ENCODE results near the gene WIPI1.

Gene WIPI1

GRCh38 chr17:68429881-68430280, 27.4 kb downstream of the WIPI1 start:
- H3K4me3 ChIP-seq (ENCODE audit: low read depth, low read length): no peak overlapping the region
- TF ChIP-seq CTCF (IDR thresholded peaks at IDR 0.05; ENCODE audit: low read depth, low read length) (no peak), MYC (IDR thresholded peaks at IDR 0.05; ENCODE audit: low read depth, low read length) (no peak), MAX (IDR thresholded peaks at IDR 0.05; ENCODE audit: low read depth, low read length) (no peak), POLR2A (IDR thresholded peaks at IDR 0.05; ENCODE audit: extremely low read depth, insufficient read length) (no peak)
- no peak for DNase-seq (ENCODE audit: low read depth)

- DNase-seq (ENCODE audit: low read depth): no peak
- no peak overlapping the region for H3K4me3 ChIP-seq (ENCODE audit: low read depth, low read length)
- no peak for TF ChIP-seq CTCF (IDR thresholded peaks at IDR 0.05; ENCODE audit: low read depth, low read length)
- no peak for TF ChIP-seq MAX (IDR thresholded peaks at IDR 0.05; ENCODE audit: low read depth, low read length)
- no peak for TF ChIP-seq POLR2A (IDR thresholded peaks at IDR 0.05; ENCODE audit: extremely low read depth, insufficient read length)
- no peak for TF ChIP-seq MYC (IDR thresholded peaks at IDR 0.05; ENCODE audit: low read depth, low read length)
Observed at GRCh38 chr17:68428498-68429172, 28.7 kb downstream of the WIPI1 start.

- H3K4me3 ChIP-seq (ENCODE audit: low read depth, low read length): no peak overlapping the region
- DNase-seq (ENCODE audit: low read depth): no peak
- TF ChIP-seq MAX (IDR thresholded peaks at IDR 0.05; ENCODE audit: low read depth, low read length) (no peak), MYC (IDR thresholded peaks at IDR 0.05; ENCODE audit: low read depth, low read length) (no peak), CTCF (IDR thresholded peaks at IDR 0.05; ENCODE audit: low read depth, low read length) (no peak), POLR2A (IDR thresholded peaks at IDR 0.05; ENCODE audit: extremely low read depth, insufficient read length) (no peak)
Observed at GRCh38 chr17:68427575-68427974, 29.7 kb downstream of the WIPI1 start.

- H3K4me3 ChIP-seq (ENCODE audit: low read depth, low read length): no peak overlapping the region
- no peak for TF ChIP-seq CTCF (IDR thresholded peaks at IDR 0.05; ENCODE audit: low read depth, low read length)
- no peak for DNase-seq (ENCODE audit: low read depth)
Observed at GRCh38 chr17:68425979-68426378, 31.3 kb downstream of the WIPI1 start.

- no peak for DNase-seq (ENCODE audit: low read depth)
- no peak overlapping the region for H3K4me3 ChIP-seq (ENCODE audit: low read depth, low read length)
- TF ChIP-seq CTCF (IDR thresholded peaks at IDR 0.05; ENCODE audit: low read depth, low read length): no peak
- no peak for TF ChIP-seq MYC (IDR thresholded peaks at IDR 0.05; ENCODE audit: low read depth, low read length)
- TF ChIP-seq POLR2A (IDR thresholded peaks at IDR 0.05; ENCODE audit: extremely low read depth, insufficient read length): no peak
- no peak for TF ChIP-seq MAX (IDR thresholded peaks at IDR 0.05; ENCODE audit: low read depth, low read length)
Observed at GRCh38 chr17:68424861-68425260, 32.4 kb downstream of the WIPI1 start.

- no peak overlapping the region for H3K4me3 ChIP-seq (ENCODE audit: low read depth, low read length)
- TF ChIP-seq MAX (IDR thresholded peaks at IDR 0.05; ENCODE audit: low read depth, low read length): no peak
- no peak for TF ChIP-seq POLR2A (IDR thresholded peaks at IDR 0.05; ENCODE audit: extremely low read depth, insufficient read length)
- TF ChIP-seq CTCF (IDR thresholded peaks at IDR 0.05; ENCODE audit: low read depth, low read length): no peak
- TF ChIP-seq MYC (IDR thresholded peaks at IDR 0.05; ENCODE audit: low read depth, low read length): no peak
- DNase-seq (ENCODE audit: low read depth): no peak
Observed at GRCh38 chr17:68424203-68424602, 33.1 kb downstream of the WIPI1 start.

All from NB4 (cell line).